Memory B cell (primary cell): Measurements from ENCODE around the gene SH3BP5L.

Experiments used
- ATAC-seq: fragments of 150-1000 bp; cut with Tn5 transposase; 2 replicates; pipeline ENCODE4 v1.10.0; 2021; ENCODE audit warnings: low read depth, mild to moderate bottlenecking, moderate library complexity
- DNase-seq, 2 donors: peaks; one replicate each; pipeline ENCODE4 v3.0.0; 2022; ENCODE audit warnings: low spot score in 2 of 2
- H3K27ac Mint-ChIP-seq: one replicate; pipeline ENCODE4 v1.8.0; 2022; ENCODE audit warnings: mild to moderate bottlenecking, moderate library complexity, mixed read lengths
- H3K27me3 Mint-ChIP-seq: one replicate; pipeline ENCODE4 v1.8.0; 2022; ENCODE audit warnings: mixed read lengths
- H3K36me3 Mint-ChIP-seq: one replicate; pipeline ENCODE4 v1.8.0; 2022; ENCODE audit warnings: mild to moderate bottlenecking, mixed read lengths
- H3K4me1 Mint-ChIP-seq: one replicate; pipeline ENCODE4 v1.8.0; 2022; ENCODE audit warnings: mixed read lengths
- H3K4me3 Mint-ChIP-seq: one replicate; pipeline ENCODE4 v1.8.0; 2022; ENCODE audit warnings: mild to moderate bottlenecking, moderate library complexity, mixed read lengths
- H3K9me3 Mint-ChIP-seq: one replicate; pipeline ENCODE4 v1.8.0; 2022; ENCODE audit warnings: mixed read lengths

The SH3BP5L gene

GRCh38 chr1:248828845-248829244 is 3.1 kb upstream of the SH3BP5L start:
- no peak overlapping the region for H3K4me3 Mint-ChIP-seq
- H3K36me3 Mint-ChIP-seq = peaks cover 4% of the 10 kb centered on the region
- no peaks in the 10 kb centered on the region for H3K27me3 Mint-ChIP-seq
- H3K27ac Mint-ChIP-seq = no peak overlapping the region
- peaks cover 25% of the 10 kb centered on the region for H3K4me1 Mint-ChIP-seq
- no peak for DNase-seq
- no peak for ATAC-seq
- H3K9me3 Mint-ChIP-seq = no peaks in the 10 kb centered on the region

GRCh38 chr1:248825573-248825908 is 174 bp downstream of the SH3BP5L start:
- H3K4me1 Mint-ChIP-seq = peaks cover 42% of the 10 kb centered on the region
- peak overlapping the region; percentile 99 for H3K4me3 Mint-ChIP-seq
- no peak for DNase-seq
- peaks cover 22% of the 10 kb centered on the region for H3K36me3 Mint-ChIP-seq
- H3K27ac Mint-ChIP-seq = peak overlapping the region; percentile 94
- no peaks in the 10 kb centered on the region for H3K27me3 Mint-ChIP-seq
- no peak for ATAC-seq
- H3K9me3 Mint-ChIP-seq = no peaks in the 10 kb centered on the region

GRCh38 chr1:248825136-248825535 is 579 bp downstream of the SH3BP5L start:
- H3K27ac Mint-ChIP-seq = peak overlapping the region; percentile 94
- peaks cover 25% of the 10 kb centered on the region for H3K36me3 Mint-ChIP-seq
- no peaks in the 10 kb centered on the region for H3K27me3 Mint-ChIP-seq
- peaks cover 46% of the 10 kb centered on the region for H3K4me1 Mint-ChIP-seq
- H3K9me3 Mint-ChIP-seq = no peaks in the 10 kb centered on the region
- no peak for ATAC-seq
- peak overlapping the region; percentile 99 for H3K4me3 Mint-ChIP-seq
- DNase-seq = no peak

DNA sequence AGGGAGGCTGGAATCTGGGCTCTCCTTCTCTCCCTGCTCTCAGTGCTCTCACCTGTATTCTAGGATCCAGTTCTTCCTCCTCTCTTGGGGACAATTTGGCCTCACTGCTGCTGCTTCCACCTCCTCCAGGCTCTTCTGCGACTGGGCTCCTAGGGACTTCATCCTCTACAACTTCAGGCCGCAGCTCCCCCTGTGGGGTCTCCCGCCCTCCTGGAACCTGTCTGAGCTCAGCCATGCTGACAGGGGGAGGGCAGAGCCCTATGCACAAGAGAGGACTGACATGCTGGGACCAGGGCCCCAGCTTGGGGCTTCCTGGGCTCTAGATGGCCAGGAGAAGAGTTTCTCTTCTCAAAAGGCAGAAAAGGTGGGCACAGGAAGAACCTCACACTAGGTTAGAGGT is 1.0 kb downstream of the SH3BP5L start:
- no peak for ATAC-seq
- Mint-ChIP-seq H3K4me3 (peak overlapping the region; percentile 99), H3K27ac (peak overlapping the region; percentile 94), H3K27me3 (no peaks in the 10 kb centered on the region), H3K36me3 (peaks cover 27% of the 10 kb centered on the region), H3K9me3 (no peaks in the 10 kb centered on the region), H3K4me1 (peaks cover 49% of the 10 kb centered on the region)
- no peak for DNase-seq

- Mint-ChIP-seq H3K27me3 (no peaks in the 10 kb centered on the region), H3K4me1 (peaks cover 50% of the 10 kb centered on the region), H3K27ac (peak overlapping the region; percentile 94), H3K9me3 (no peaks in the 10 kb centered on the region), H3K36me3 (peaks cover 27% of the 10 kb centered on the region), H3K4me3 (peak overlapping the region; percentile 99)
- no peak for DNase-seq
- no peak for ATAC-seq
Measured at GRCh38 chr1:248824301-248824700, 1.4 kb downstream of the SH3BP5L start.

DNA sequence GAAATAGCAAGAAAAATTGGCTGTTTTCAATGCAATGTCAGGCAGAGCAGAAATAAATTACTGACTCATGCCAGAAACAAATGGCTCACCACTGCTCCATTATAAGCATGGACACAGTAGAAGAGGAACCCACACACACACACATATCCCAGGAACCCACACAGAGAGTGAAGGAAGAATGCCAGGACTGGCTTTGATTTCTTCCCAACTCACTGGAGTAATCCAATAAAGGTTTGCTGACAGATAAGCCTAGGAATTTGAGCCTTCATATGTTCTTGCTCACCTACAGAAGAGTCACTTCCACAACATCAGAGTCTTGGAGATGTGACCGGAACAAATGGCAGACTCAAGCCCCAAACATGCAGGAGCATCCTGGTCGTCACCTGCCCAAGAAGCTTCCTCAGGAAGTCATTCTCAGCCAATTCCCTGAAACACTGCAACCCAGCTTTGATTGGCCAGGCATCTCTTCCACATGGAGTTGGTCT is 2.2 kb downstream of the SH3BP5L start:
- ATAC-seq = no peak
- no peak for DNase-seq
- H3K36me3 Mint-ChIP-seq = peaks cover 32% of the 10 kb centered on the region
- no peaks in the 10 kb centered on the region for H3K27me3 Mint-ChIP-seq
- H3K9me3 Mint-ChIP-seq = no peaks in the 10 kb centered on the region
- H3K27ac Mint-ChIP-seq = peak overlapping the region; percentile 94
- peak overlapping the region; percentile 99 for H3K4me3 Mint-ChIP-seq
- peaks cover 55% of the 10 kb centered on the region for H3K4me1 Mint-ChIP-seq

- ATAC-seq = peak; percentile 28
- peaks cover 63% of the 10 kb centered on the region for H3K4me1 Mint-ChIP-seq
- H3K27me3 Mint-ChIP-seq = no peaks in the 10 kb centered on the region
- H3K27ac Mint-ChIP-seq = peak overlapping the region; percentile 86
- DNase-seq = peak in 1 of 2 donors; percentile 20
- H3K4me3 Mint-ChIP-seq = peak overlapping the region; percentile 99
- H3K36me3 Mint-ChIP-seq = peaks cover 34% of the 10 kb centered on the region
- no peaks in the 10 kb centered on the region for H3K9me3 Mint-ChIP-seq
Measured at GRCh38 chr1:248822148-248823032, 3.3 kb downstream of the SH3BP5L start.

GRCh38 chr1:248821641-248822040 is 4.1 kb downstream of the SH3BP5L start:
- Mint-ChIP-seq H3K4me1 (peaks cover 64% of the 10 kb centered on the region), H3K27ac (peak overlapping the region; percentile 86), H3K4me3 (no peak overlapping the region), H3K9me3 (no peaks in the 10 kb centered on the region), H3K36me3 (peaks cover 35% of the 10 kb centered on the region), H3K27me3 (no peaks in the 10 kb centered on the region)
- DNase-seq (no peak), ATAC-seq (no peak)

DNA sequence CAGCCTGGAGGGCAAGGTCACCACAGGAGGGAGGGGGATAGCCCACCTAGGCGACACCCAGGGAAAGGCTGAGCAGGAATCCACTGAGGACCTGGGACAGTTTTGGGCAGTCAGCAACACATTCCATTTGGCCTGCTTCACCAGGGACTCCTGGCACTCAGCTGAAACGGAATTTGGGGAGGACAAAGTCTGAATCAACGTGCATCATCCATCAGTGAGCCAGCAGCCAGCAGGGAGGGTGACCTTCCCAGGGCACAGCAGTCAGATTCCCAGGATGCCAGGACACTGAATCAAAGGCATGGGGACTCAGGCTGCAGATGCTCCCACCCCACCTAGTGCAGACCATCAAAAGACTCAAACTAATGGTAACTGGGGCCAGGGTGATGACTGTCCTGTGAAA is 4.6 kb downstream of the SH3BP5L start:
- no peak for DNase-seq
- Mint-ChIP-seq H3K9me3 (no peaks in the 10 kb centered on the region), H3K27ac (no peak overlapping the region), H3K36me3 (peaks cover 39% of the 10 kb centered on the region), H3K4me3 (no peak overlapping the region), H3K27me3 (no peaks in the 10 kb centered on the region), H3K4me1 (peaks cover 66% of the 10 kb centered on the region)
- ATAC-seq = no peak

- no peak overlapping the region for H3K4me3 Mint-ChIP-seq
- no peaks in the 10 kb centered on the region for H3K9me3 Mint-ChIP-seq
- peaks cover 47% of the 10 kb centered on the region for H3K36me3 Mint-ChIP-seq
- no peak for ATAC-seq
- no peak for DNase-seq
- H3K4me1 Mint-ChIP-seq = peaks cover 61% of the 10 kb centered on the region
- H3K27me3 Mint-ChIP-seq = no peaks in the 10 kb centered on the region
- no peak overlapping the region for H3K27ac Mint-ChIP-seq
Measured at GRCh38 chr1:248820041-248820585, 5.6 kb downstream of the SH3BP5L start.

DNA sequence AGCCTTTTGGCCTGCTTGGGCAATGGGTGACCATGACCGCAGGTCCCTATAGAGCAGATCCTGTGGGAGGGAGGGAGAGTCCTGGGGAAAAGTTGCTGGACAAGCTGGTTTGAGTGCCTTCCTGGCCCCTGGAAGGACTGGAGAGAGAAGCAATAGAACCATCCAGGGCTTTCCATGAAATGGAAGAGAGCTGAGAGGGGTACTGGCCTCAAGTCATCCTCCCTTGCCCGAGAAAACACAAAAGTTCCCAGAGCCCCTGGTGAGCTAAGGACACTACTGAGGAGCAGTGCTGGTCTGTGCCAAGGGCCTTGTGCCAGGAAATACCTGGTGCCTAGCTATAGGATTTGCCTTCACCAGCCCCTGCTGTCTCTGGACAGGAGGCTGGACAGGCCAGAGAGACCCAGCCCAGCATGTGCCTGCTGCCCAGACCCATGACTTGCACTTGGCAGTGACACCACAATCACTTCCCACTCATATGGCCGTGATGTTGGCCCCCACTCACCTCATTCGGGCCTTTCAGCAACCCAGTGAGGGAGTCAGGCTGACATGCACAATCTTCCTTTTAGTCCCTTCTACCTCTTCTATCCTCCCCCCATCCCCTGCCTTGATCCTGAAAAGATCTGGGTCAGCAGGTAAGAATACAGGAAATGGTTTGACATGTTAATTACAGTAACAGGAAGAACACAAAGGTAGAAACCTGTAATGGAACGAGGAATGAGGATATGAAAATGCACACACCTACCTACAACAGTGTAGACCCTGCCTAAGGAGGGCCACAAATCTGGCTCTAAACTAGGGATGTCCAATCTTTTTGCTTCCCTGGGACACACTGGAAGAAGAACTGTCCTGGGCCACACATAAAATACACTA is 7.0 kb downstream of the SH3BP5L start:
- H3K4me1 Mint-ChIP-seq = peaks cover 49% of the 10 kb centered on the region
- no peaks in the 10 kb centered on the region for H3K27me3 Mint-ChIP-seq
- no peaks in the 10 kb centered on the region for H3K9me3 Mint-ChIP-seq
- peak; percentile 51 for ATAC-seq
- DNase-seq = no peak
- peaks cover 51% of the 10 kb centered on the region for H3K36me3 Mint-ChIP-seq
- peak overlapping the region; percentile 67 for H3K4me3 Mint-ChIP-seq
- H3K27ac Mint-ChIP-seq = peak overlapping the region; percentile 90

- H3K4me1 Mint-ChIP-seq = peaks cover 40% of the 10 kb centered on the region
- peak; percentile 52 for ATAC-seq
Measured at GRCh38 chr1:248817065-248817464, 8.7 kb downstream of the SH3BP5L start.

DNA sequence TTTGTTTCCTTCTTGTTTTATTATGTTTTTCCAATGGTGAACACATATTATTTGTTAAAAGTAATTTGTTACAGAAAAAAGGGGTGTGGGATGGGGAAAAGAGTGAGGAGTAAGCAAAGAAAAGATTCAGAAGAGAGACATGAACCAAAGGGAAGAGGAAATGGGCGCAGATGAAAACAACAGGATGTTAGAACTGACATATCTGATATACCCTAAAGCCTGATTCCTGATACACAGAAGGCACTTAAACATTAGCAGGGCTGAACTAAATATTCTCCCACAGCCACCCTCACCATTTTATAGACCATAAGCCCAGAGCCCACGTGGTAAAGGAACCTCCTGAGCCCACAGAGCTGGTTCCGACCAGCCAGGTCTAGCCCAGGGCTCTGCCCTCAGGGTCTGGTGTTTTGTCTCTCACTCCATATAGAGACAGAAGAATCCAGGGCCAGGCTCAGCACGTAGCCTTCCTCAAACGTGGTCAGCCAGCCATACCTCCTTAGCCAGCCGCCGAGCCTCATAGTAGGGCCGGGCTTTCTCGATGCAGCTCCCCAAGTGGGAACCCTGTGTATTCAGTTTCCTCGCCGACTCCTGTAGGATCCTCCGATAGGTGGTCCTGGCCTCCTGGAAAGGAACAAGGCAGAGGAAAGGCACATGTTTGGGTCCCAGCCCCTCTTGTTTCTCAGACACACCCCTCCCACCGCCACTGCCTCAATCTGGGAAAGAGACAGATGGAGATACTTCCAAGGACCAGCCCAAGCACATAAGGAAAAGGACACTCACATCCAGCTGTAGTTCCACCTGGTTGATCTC is 9.5 kb downstream of the SH3BP5L start:
- Mint-ChIP-seq H3K4me3 (no peak overlapping the region), H3K36me3 (peaks cover 54% of the 10 kb centered on the region), H3K9me3 (no peaks in the 10 kb centered on the region), H3K4me1 (peaks cover 38% of the 10 kb centered on the region), H3K27ac (peak overlapping the region; percentile 43), H3K27me3 (no peaks in the 10 kb centered on the region)
- no peak for DNase-seq
- no peak for ATAC-seq

More at GRCh38 chr1:248817065-248817464, 8.7 kb downstream of the SH3BP5L start:
- no peak for DNase-seq
- H3K27me3 Mint-ChIP-seq = no peaks in the 10 kb centered on the region
- H3K27ac Mint-ChIP-seq = peak overlapping the region; percentile 43
- H3K9me3 Mint-ChIP-seq = no peaks in the 10 kb centered on the region
- H3K4me3 Mint-ChIP-seq = no peak overlapping the region
- H3K36me3 Mint-ChIP-seq = peaks cover 51% of the 10 kb centered on the region
